Fibroblast of lung (primary cell): ENCODE data around the gene DSP. TPM values are rescaled to one million over a fixed set of nuclear protein-coding genes. Genes with fewer than 3 reads are reported as not detected.

Source experiments
- DNase-seq, 2 donors: peaks; one replicate each; pipeline versions ENCODE4 v3.0.0 to v3.0.0-alpha.2; 2010; ENCODE audit warnings: low read depth in 2 of 2
- H2AFZ ChIP-seq: 2 replicates; pipeline ENCODE4 v1.5.1; 2012; ENCODE audit warnings: low read length, control low read depth, inconsistent platforms
- H3K27ac ChIP-seq: 2 replicates; pipeline ENCODE4 v1.5.1; 2011; ENCODE audit warnings: low read length, control low read depth; ENCODE audit not compliant: insufficient read depth
- H3K27me3 ChIP-seq: 2 replicates; pipeline ENCODE4 v1.5.1; 2011; ENCODE audit warnings: mild to moderate bottlenecking, low read length; ENCODE audit not compliant: control insufficient read depth, insufficient read depth
- H3K36me3 ChIP-seq: 2 replicates; pipeline ENCODE4 v1.5.1; 2011; ENCODE audit warnings: low read length; ENCODE audit not compliant: control insufficient read depth, insufficient read depth
- H3K4me1 ChIP-seq: 2 replicates; pipeline ENCODE4 v1.5.1; 2011; ENCODE audit warnings: low read length; ENCODE audit not compliant: control insufficient read depth, insufficient read depth; ENCODE audit errors: extremely low read depth
- H3K4me2 ChIP-seq: 2 replicates; pipeline ENCODE4 v1.5.1; 2011; ENCODE audit warnings: low read length, control low read depth; ENCODE audit not compliant: insufficient read depth; ENCODE audit errors: extremely low read depth
- H3K4me3 ChIP-seq, 4 experiments: fragments of 200-600 bp in 1 of 4; sonication (generic) in 1 of 4; replicated peaks in 1 of 4; 2 replicates each; pipeline ENCODE4 v1.5.1; 2011 to 2016; ENCODE audit warnings: low read length in 4 of 4, low read depth in 3 of 4, mild to moderate bottlenecking in 3 of 4, control low read depth in 2 of 4, inconsistent platforms in 1 of 4, mixed read lengths in 1 of 4; ENCODE audit not compliant: insufficient read depth in 1 of 4; ENCODE audit errors: control extremely low read depth in 1 of 4
- H3K79me2 ChIP-seq: 2 replicates; pipeline ENCODE4 v1.5.1; 2012; ENCODE audit warnings: mild to moderate bottlenecking, low read length, inconsistent platforms; ENCODE audit not compliant: control insufficient read depth, insufficient read depth
- H3K9ac ChIP-seq: 2 replicates; pipeline ENCODE4 v1.5.1; 2011; ENCODE audit warnings: mild to moderate bottlenecking, low read length, control low read depth; ENCODE audit not compliant: insufficient read depth
- H3K9me3 ChIP-seq: 2 replicates; pipeline ENCODE4 v1.5.1; 2012; ENCODE audit warnings: low read depth, low read length; ENCODE audit not compliant: control insufficient read depth, insufficient read depth
- H4K20me1 ChIP-seq: 2 replicates; pipeline ENCODE4 v1.5.1; 2011; ENCODE audit warnings: low read length; ENCODE audit not compliant: control insufficient read depth, insufficient read depth; ENCODE audit errors: extremely low read depth
- CTCF ChIP-seq, 2 donors: IDR thresholded peaks in 1 of 2; conservative IDR thresholded peaks in 1 of 2; 1 replicate in 1 of 2; 2 replicates in 1 of 2; pipeline ENCODE4 v1.5.1; 2011 to 2012; ENCODE audit warnings: low read length in 2 of 2, control low read depth in 1 of 2, inconsistent platforms in 1 of 2, low read depth in 1 of 2, mild to moderate bottlenecking in 1 of 2
- EZH2 ChIP-seq: IDR thresholded peaks from 2 replicates; pipeline ENCODE4 v1.5.1; 2012; ENCODE audit warnings: low read length, control low read depth, mild to moderate bottlenecking; ENCODE audit errors: missing control alignments
- polyA plus RNA-seq, 2 donors: library from polyadenylated mRNA; depleted of rRNA in 1 of 2; stranded (reverse) in 1 of 2; unstranded in 1 of 2; fragments of >200 nt; gene quantifications; 2 replicates each; pipeline ENCODE4 v1.2.1, GENCODE V29; 2011 to 2012; ENCODE audit warnings: missing spikeins in 1 of 2
- total RNA-seq: library from RNA; depleted of rRNA; stranded (reverse); fragments of >200 nt; gene quantifications from 2 replicates; pipeline ENCODE4 v1.2.1, GENCODE V29; 2014

DSP gene
- total and polyA plus RNA-seq, 2 donors (not counting 1 experiment from before 2014, with no cell fraction given), result 3.8 TPM; not detected in 1

DNA sequence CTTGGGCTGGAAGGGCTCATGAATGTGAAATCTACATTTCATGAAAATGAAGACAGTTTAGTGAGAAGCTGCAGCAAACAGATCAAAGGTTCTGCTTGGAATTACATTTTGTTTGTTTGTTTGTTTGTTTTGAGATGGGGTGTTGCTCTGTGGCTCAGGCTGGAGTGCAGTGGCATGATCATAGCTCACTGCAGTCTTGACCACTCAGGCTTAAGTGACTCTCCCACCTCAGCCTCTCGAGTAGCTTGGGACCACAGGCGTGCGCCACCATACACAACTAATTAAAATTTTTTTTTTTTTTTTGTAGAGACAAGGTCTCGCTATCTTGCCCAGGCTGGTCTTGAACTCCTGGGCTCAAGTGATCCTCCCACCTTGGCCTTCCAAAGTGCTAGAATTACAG lies 5.8 kb downstream of the DSP start:
- H3K4me2 ChIP-seq, result no peak overlapping the region
- H4K20me1 ChIP-seq, result no peaks in the 10 kb centered on the region
- peaks cover 6% of the 10 kb centered on the region for H3K27me3 ChIP-seq
- H3K4me1 ChIP-seq, result no peaks in the 10 kb centered on the region
- no peak for TF ChIP-seq EZH2
- TF ChIP-seq CTCF (conservative IDR thresholded peaks at IDR 0.05 in 1 of 2, IDR thresholded peaks at IDR 0.05 in 1 of 2; ENCODE audit: low read depth in 1 of 2, low read length in 2 of 2), result no peak
- H3K27ac ChIP-seq, result no peak overlapping the region
- H3K4me3 ChIP-seq, result no peak overlapping the region
- no peak overlapping the region for H2AFZ ChIP-seq
- DNase-seq, result no peak
- no peaks in the 10 kb centered on the region for H3K9me3 ChIP-seq
- H3K36me3 ChIP-seq, result no peaks in the 10 kb centered on the region
- H3K79me2 ChIP-seq, result no peaks in the 10 kb centered on the region
- H3K9ac ChIP-seq, result no peak overlapping the region

- no peaks in the 10 kb centered on the region for H4K20me1 ChIP-seq
- DNase-seq, result no peak
Measured at GRCh38 chr6:7550433-7550801, 8.9 kb downstream of the DSP start.

DNA sequence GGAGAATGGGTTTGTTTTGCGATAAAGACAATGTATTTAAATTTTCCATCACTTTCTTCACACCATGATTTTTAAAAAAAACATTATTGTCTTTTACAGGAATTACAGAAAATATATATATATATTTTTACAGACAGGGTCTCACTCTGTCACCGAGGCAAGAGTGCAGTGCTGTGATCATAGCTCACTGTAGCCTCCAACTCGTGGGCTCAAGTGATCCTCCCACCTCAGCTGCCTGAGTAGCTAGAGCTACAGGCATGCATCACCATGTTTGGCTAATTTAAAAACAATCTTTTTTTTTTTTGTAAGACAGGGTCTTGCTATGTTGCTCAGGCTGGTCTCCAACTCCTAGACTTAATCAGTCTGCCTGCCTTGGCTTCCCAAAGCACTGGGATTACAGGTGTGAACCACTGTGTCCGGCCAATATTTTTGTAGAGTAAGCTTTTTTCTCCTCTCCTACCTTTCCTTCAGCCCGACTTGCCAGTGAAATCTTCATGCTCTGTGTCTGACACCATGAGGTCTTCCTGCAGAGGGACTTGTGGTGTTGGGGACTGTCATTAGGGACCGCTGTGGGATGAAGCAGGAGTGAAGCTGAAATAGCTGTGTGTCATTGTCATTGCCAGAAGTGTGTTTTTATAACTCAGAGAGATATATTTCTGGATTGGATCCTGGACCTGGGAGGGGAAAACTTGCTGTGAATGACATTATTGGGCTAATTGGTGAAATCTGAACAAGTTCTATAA lies 13.2 kb downstream of the DSP start:
- no peak overlapping the region for H3K9ac ChIP-seq
- no peak for DNase-seq
- no peak overlapping the region for H3K4me2 ChIP-seq
- no peak for TF ChIP-seq EZH2
- no peak for TF ChIP-seq CTCF (conservative IDR thresholded peaks at IDR 0.05 in 1 of 2, IDR thresholded peaks at IDR 0.05 in 1 of 2; ENCODE audit: low read depth in 1 of 2, low read length in 2 of 2)
- H3K4me1 ChIP-seq, result no peaks in the 10 kb centered on the region
- H3K79me2 ChIP-seq, result no peaks in the 10 kb centered on the region
- no peaks in the 10 kb centered on the region for H3K36me3 ChIP-seq
- no peak overlapping the region for H2AFZ ChIP-seq
- H3K4me3 ChIP-seq, result no peak overlapping the region
- H4K20me1 ChIP-seq, result no peaks in the 10 kb centered on the region
- H3K9me3 ChIP-seq, result no peaks in the 10 kb centered on the region
- H3K27me3 ChIP-seq, result no peaks in the 10 kb centered on the region
- H3K27ac ChIP-seq, result no peak overlapping the region

More at GRCh38 chr6:7550433-7550801, 8.9 kb downstream of the DSP start:
- no peak for TF ChIP-seq CTCF (conservative IDR thresholded peaks at IDR 0.05 in 1 of 2, IDR thresholded peaks at IDR 0.05 in 1 of 2; ENCODE audit: low read depth in 1 of 2, low read length in 2 of 2)
- TF ChIP-seq EZH2, result no peak
- Histone ChIP-seq H3K27ac (no peak overlapping the region), H3K36me3 (no peaks in the 10 kb centered on the region), H3K9me3 (no peaks in the 10 kb centered on the region), H3K4me2 (no peak overlapping the region), H3K9ac (no peak overlapping the region), H2AFZ (no peak overlapping the region), H3K4me1 (no peaks in the 10 kb centered on the region), H3K79me2 (no peaks in the 10 kb centered on the region), H3K27me3 (peaks cover under 1% of the 10 kb centered on the region), H3K4me3 (no peak overlapping the region)
